GM12892 (cell line): ENCODE results near the gene C1orf210.

ENCODE experiments used
- POLR2A ChIP-seq: IDR thresholded peaks from 2 replicates; pipeline ENCODE4 v1.6.1; 2011; ENCODE audit warnings: low read depth, low read length, control low read depth
- POLR2AphosphoS5 ChIP-seq: IDR thresholded peaks from 2 replicates; pipeline ENCODE4 v1.6.1; 2011; ENCODE audit warnings: low read depth, low read length, control low read depth
- TAF1 ChIP-seq: IDR thresholded peaks from 2 replicates; pipeline ENCODE4 v1.6.1; 2011; ENCODE audit warnings: low read depth, mild to moderate bottlenecking, control low read depth, low read length, borderline replicate concordance

- no peak for TF ChIP-seq POLR2AphosphoS5
- TF ChIP-seq POLR2A: no peak
- TF ChIP-seq TAF1: no peak
Measured at GRCh38 chr1:43292679-43293078, 7.3 kb upstream of the C1orf210 start.
